HAP-1 (cell line): Measurements from ENCODE around the gene LRFN5.
"Not testable (repeated sequence)": the region's sequence is repeated elsewhere in the genome, so short reads cannot be mapped to it uniquely, and the experiment has no call there.

ENCODE experiments used
- DNase-seq, 2 experiments: peaks; one replicate each; pipeline ENCODE4 v3.0.0-alpha.2; 2016 to 2020; ENCODE audit warnings: low spot score in 2 of 2
- H3K27me3 ChIP-seq: fragments of 250-450 bp; sonication (Bioruptor Pico); 2 replicates; pipeline ENCODE4 v1.5.1; 2020; ENCODE audit warnings: low read depth, mild to moderate bottlenecking, moderate library complexity
- H3K36me3 ChIP-seq: fragments of 250-450 bp; sonication (Bioruptor Pico); replicated peaks from 2 replicates; pipeline ENCODE4 v1.5.1; 2020; ENCODE audit warnings: mild to moderate bottlenecking
- H3K4me1 ChIP-seq: fragments of 250-450 bp; sonication (Bioruptor Pico); 2 replicates; pipeline ENCODE4 v1.5.1; 2020; ENCODE audit warnings: mild to moderate bottlenecking
- H3K4me3 ChIP-seq: fragments of 250-450 bp; sonication (Bioruptor Pico); 2 replicates; pipeline ENCODE4 v1.5.1; 2020; ENCODE audit warnings: mild to moderate bottlenecking, moderate library complexity
- H3K9me3 ChIP-seq: fragments of 250-450 bp; sonication (Bioruptor Pico); 2 replicates; pipeline ENCODE4 v1.5.1; 2020; ENCODE audit warnings: mild to moderate bottlenecking, moderate library complexity
- in situ Hi-C: fragments of 300-500 bp; cut with MboI; formaldehyde crosslinking; loops from 3 replicates; pipeline ENCODE4 v1.14.3; 2020; ENCODE audit warnings: low sequenced_read_pairs, inconsistent platforms, mixed read lengths

LRFN5 gene

DNA sequence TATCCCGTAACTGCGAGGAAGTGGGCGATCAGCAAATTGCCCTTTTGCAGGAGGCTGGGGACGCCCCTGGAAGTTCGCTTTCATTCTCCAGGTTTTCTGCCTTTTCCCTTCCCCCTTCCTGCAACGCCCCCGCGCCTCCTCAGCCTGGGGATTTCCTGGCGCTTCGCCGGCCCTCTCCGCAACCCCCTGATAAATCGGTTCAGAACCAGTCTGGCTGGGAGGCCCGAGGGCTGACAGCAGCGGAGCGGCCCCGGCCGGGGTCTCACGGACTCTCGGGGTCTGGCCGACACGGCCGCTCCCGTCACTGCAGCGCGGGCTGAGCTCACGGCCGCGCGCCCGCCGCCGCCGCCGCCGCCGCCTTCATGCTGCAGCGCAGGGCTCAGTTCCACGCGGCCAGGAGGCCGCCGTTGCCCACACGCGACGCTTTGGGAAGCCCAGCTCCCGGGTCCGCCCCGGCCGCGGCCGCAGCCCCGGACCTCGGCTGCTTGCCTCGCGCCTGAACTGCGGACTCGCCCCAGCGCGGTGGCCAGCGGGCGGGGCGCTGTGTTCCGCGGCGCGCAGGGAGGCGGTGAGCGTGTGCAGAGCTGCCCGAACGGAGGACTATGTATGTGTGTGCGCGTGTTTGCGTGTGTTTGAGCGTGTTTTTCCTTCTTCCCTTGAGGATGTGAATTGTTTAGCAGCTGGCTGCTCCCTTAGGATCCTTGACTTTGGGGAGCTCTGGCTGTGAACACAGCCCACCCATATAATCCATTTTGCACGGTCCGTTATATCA lies at the start of gene LRFN5:
LRFN5 (plus strand) TSS at position 345 of the 772 bp plus-strand sequence.
- Histone ChIP-seq H3K27me3 (no peaks in the 10 kb centered on the region), H3K36me3 (no peaks in the 10 kb centered on the region), H3K4me1 (peaks cover 17% of the 10 kb centered on the region), H3K4me3 (peak within 1 kb of the TSS; percentile 51), H3K9me3 (no peaks in the 10 kb centered on the region)
- in situ Hi-C loops: loop anchor here (25.0 kb wide), 1 partner anchor 1619 kb away; no protein-coding TSS in a partner anchor
- DNase-seq: peak; percentile 31 to 71

DNA sequence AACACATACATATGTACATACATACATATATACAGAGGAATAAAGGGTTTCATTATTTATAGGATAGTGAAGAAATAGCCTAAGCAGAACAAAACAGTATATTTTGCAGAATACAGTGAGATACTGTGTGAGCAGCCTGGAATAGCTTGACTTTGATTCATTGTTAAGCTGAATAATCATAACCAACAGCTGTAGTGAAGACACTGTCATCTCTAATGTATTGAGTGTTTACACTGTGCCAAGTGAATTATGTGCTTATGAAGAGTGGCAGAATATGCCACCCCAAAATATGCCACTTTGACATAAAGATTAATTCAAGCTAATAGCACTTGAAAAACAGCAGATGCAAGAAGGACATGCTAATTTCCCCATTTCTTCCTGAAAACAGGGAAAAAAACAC lies 48.2 kb upstream of the LRFN5 start:
- in situ Hi-C loops: no loop called here
- no peak for DNase-seq
- H3K9me3 ChIP-seq: no peaks in the 10 kb centered on the region
- no peaks in the 10 kb centered on the region for H3K36me3 ChIP-seq
- H3K4me3 ChIP-seq: no peak overlapping the region
- no peaks in the 10 kb centered on the region for H3K4me1 ChIP-seq
- H3K27me3 ChIP-seq: no peaks in the 10 kb centered on the region

DNA sequence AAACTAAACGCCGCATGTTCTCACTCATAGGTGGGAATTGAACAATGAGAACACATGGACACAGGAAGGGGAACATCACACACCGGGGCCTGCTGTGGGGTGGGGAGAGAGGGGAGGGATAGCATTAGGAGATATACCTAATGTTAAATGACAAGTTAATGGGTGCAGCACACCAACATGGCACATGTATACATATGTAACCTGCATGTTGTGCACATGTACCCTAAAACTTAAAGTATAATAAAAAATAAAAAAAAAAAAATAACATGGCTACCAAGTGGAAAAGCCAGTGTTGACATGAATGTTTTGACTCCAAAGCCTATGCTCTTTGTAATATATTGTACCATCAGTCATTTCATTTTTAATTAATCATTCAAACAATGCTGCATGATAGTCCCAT lies 39.8 kb upstream of the LRFN5 start:
- H3K27me3 ChIP-seq, H3K4me1 ChIP-seq, H3K36me3 ChIP-seq, in situ Hi-C loops, H3K4me3 ChIP-seq, DNase-seq, H3K9me3 ChIP-seq: not testable (repeated sequence)

DNA sequence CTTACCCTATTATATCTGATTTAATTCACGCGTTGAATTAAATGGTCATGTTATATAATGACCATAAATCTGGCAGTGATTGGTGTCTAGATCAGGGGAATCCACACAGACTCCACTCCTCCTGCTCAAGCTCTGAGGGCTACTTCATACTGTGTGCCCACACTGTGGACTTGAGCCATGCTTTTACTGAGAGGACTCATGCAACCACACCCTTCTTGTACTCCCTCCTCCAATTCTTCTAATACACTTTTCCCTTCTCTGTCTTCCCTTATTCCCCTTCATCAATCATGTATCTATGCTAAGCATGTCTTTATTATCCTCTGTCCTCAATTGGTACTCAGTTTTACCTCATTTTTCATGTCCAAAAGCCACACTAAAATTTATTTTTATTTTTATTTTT lies 37.7 kb upstream of the LRFN5 start:
- in situ Hi-C loops: no loop called here
- H3K4me1 ChIP-seq: no peaks in the 10 kb centered on the region
- no peak overlapping the region for H3K4me3 ChIP-seq
- no peak for DNase-seq
- no peaks in the 10 kb centered on the region for H3K27me3 ChIP-seq
- H3K36me3 ChIP-seq: no peaks in the 10 kb centered on the region
- no peaks in the 10 kb centered on the region for H3K9me3 ChIP-seq

DNA sequence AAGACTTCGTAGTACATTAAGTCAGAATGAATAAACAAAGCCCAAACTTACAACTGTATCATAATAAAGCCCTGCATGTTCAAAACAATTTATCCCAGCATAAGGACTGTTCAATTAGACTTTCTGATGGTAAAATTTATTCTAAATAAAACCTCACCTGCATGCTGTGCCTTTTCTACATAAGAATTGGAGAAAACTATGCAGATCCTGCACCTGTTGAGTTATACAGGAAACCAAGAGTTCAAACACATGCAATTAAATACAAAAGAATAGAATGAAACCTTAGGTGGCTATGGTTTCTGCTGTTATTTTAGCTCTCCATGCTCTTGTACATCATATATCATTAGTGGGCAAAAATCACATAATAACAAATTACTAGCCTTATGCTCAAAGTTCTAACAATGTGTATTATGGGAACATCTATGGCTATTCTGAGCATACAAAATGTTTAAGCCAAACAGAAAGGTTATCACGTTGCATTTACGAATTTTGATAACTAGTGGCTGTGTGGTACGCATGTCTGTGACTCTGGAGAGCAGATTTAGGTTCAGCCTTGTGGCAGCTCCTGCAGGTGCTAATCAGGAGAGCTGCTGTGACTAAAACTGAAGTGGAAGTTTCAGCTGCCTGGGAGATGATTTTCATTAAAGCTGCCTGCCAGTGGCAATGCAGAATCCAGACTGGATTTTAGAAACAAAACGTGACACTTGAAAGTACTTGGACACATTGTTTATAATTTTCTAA lies 36.1 kb upstream of the LRFN5 start:
- H3K36me3 ChIP-seq: no peaks in the 10 kb centered on the region
- H3K4me3 ChIP-seq: no peak overlapping the region
- H3K9me3 ChIP-seq: no peaks in the 10 kb centered on the region
- no peaks in the 10 kb centered on the region for H3K4me1 ChIP-seq
- H3K27me3 ChIP-seq: no peaks in the 10 kb centered on the region
- in situ Hi-C loops: no loop called here
- DNase-seq: no peak

DNA sequence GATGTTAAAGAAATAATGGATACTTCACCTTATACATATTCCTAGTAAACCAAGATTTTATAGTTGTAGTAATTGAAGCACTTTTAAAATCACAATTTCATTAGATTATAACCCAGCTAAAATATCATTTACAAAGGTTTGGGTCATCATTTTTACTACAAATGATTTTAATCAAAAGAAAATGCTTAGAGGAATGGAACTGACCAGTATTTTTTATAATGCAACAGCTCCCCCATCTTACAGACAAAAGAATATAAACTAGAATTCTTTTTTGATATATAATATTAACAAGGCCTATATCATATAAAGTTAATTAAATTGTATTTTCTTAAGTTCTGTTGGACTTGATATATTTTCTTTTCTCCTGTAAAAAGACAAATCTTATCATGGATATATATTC lies 20.4 kb upstream of the LRFN5 start:
- Histone ChIP-seq H3K4me1 (no peaks in the 10 kb centered on the region), H3K4me3 (no peak overlapping the region), H3K27me3 (no peaks in the 10 kb centered on the region), H3K36me3 (no peaks in the 10 kb centered on the region), H3K9me3 (no peaks in the 10 kb centered on the region)
- in situ Hi-C loops: no loop called here
- no peak for DNase-seq

DNA sequence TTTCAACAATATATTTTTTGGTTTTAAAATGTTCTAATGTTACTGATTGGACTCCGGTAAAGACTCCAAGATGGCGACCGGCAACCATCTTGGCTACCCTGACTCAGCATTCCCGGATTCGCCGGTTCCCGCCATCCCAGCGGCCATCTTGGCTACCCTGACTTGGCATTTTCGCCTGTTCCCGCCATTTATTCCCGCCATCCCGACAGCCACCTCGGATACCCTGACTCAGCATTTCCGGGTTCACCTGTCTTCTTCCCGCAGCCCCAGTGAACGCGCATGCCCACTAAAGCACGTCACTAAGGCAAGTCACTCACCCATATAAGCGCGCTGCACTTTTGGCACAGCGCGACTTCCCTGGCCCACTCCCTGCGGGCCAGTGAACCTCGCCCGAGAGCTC lies 9.0 kb upstream of the LRFN5 start:
- peaks cover 20% of the 10 kb centered on the region for H3K4me1 ChIP-seq
- H3K36me3 ChIP-seq: no peaks in the 10 kb centered on the region
- no peaks in the 10 kb centered on the region for H3K27me3 ChIP-seq
- in situ Hi-C loops: no loop called here
- H3K9me3 ChIP-seq: no peaks in the 10 kb centered on the region
- no peak for DNase-seq
- H3K4me3 ChIP-seq: no peak overlapping the region

DNA sequence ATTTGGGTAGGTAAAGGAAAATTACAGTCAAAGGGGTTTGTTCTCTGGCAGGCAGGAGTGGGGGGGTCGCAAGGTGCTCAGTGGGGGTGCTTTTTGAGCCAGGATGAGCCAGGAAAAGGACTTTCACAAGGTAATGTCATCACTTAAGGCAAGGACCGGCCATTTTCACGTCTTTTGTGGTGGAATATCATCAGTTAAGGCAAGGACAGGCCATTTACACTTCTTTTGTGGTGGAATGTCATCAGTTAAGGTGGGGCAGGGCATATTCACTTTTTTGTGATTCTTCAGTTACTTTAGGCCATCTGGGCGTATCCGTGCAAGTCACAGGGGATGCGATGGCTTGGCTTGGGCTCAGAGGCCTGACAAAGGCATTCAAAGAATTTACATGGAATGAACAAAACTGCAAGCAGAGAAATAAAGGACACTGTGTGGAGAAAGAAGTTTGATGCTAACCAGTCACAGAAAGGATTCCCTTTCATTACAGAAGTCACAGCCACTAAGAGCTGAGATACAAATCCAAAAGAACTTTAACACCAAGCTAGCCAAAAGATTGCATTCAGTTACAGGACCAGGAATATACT lies 6.8 kb upstream of the LRFN5 start:
- H3K27me3 ChIP-seq, H3K9me3 ChIP-seq, DNase-seq, H3K36me3 ChIP-seq, H3K4me3 ChIP-seq: not testable (repeated sequence)
- H3K4me1 ChIP-seq: peaks cover 20% of the 10 kb centered on the region
- in situ Hi-C loops: loop anchor here (25.0 kb wide), 1 partner anchor 1613 kb away; no protein-coding TSS in a partner anchor

DNA sequence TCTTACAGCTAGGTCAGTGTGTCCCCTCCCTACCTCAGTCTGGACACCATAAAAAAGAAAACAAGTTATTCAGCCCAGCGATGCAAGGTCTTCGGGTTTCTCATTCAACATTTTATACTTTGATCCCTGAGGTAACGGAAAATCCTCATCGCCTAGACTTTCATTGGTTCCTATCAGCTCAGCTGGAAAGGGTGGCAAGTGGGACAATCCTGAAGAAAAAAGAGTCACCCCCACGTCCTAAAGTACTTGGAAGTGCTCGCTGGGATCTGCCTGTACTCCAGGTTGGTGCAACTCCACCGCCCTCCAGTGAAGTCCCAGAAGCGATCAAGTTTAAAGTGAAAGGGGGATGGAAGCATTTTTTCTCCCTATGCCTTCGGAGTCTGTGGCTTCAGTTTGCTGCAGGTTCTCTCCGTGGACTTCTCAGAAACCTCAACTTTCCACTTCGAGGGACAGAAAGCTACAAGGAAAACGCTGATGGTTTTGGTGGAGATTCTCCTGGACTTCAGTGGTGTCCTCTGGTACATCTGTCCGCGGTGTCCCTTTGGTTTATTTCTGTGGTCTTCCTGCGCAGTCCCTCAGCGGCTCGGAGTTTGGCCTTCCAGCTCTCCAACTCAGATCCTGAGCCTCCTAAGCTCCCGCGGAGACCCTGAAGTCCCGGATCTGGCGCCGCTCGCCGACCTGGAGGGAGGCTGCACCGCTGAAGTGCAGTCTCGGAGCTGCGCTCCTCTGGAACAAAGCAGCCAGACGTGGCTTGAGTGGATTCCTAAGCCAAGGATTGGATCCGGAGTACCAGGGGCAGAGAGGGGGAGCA lies 1.8 kb upstream of the LRFN5 start:
- H3K27me3 ChIP-seq: no peaks in the 10 kb centered on the region
- peak overlapping the region; percentile 51 for H3K4me3 ChIP-seq
- no peaks in the 10 kb centered on the region for H3K9me3 ChIP-seq
- in situ Hi-C loops: loop anchor here (25.0 kb wide), 1 partner anchor 1618 kb away; no protein-coding TSS in a partner anchor
- DNase-seq: peak; percentile 80 to 88
- no peaks in the 10 kb centered on the region for H3K36me3 ChIP-seq
- H3K4me1 ChIP-seq: peaks cover 20% of the 10 kb centered on the region

DNA sequence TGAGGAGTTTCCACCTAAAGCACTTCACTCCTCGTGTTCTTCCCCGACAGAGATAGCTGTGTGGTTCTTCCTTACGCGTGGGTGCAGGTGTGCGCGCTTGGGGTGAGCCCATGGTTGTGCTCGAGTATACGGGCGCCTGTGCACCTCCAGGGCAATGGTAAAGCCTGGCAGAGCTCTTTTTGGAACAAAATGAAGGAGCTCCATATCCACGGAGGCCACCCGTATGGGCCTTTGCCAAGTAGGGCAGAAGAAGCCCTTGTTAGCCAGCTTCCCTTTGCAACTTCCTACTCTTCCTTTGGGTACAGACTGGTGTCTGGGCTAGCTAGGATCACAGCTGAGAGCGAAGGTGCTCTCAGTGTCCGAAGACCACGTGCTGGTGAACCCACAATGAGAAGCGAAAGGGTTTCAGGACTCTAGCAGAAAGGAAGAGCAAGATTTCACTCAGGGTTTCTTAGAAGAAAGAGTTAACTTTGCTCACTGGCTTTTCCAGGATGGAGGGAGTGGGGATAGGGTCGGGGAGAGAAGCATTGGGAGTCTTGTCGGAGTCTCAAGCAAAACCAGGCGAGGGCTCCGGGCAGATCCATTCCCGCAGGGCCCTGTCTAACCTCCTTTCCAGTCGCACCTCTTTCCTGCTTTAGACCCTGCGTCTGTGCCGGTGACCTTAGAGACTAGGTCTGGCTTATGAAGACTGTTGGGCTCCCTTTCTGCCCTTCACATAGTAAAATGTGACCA lies 960 bp upstream of the LRFN5 start:
- no peaks in the 10 kb centered on the region for H3K36me3 ChIP-seq
- in situ Hi-C loops: loop anchor here (25.0 kb wide), 1 partner anchor 1618 kb away; no protein-coding TSS in a partner anchor
- peak; percentile 66 to 79 for DNase-seq
- no peaks in the 10 kb centered on the region for H3K27me3 ChIP-seq
- H3K9me3 ChIP-seq: no peaks in the 10 kb centered on the region
- peaks cover 20% of the 10 kb centered on the region for H3K4me1 ChIP-seq
- peak overlapping the region; percentile 51 for H3K4me3 ChIP-seq

DNA sequence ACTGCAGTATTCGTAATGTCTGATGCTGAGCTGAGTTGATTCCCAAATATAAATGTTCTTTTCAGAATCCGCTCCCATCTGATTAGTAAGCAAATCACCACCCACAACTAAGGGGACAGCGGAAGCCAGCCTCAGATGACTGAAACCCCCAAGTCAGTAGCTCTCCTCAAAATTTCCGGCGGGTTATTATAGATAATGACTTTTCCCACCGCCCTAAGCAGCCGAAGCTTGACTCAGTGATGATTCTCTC lies 469 bp upstream of the LRFN5 start:
- Histone ChIP-seq H3K27me3 (no peaks in the 10 kb centered on the region), H3K9me3 (no peaks in the 10 kb centered on the region), H3K36me3 (no peaks in the 10 kb centered on the region), H3K4me3 (peak overlapping the region; percentile 51), H3K4me1 (peaks cover 19% of the 10 kb centered on the region)
- DNase-seq: no peak
- in situ Hi-C loops: loop anchor here (25.0 kb wide), 1 partner anchor 1619 kb away; no protein-coding TSS in a partner anchor

DNA sequence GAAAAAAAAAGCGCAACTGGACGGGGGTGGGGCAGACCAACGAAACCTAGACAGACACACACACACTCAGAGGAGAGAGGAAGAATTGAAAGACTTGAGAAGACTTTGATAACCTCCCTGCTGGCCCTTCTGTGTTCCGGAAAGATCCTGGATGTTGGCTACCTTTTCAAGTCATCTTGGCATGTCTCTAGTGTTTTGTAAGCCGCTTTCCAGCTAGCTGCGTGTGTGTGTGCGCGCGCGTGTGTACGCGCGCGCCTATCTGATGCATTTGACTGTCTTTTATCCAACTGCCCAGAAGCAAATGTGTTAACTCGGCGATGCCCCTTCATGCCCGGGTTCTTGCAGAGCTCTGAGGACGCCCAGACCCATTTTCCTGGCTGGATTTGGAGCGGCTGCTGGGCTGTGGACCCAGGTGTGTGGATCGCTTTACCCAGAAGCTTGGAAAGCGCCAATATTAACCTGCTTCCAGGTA lies 664 bp downstream of the LRFN5 start:
- Histone ChIP-seq H3K9me3 (no peaks in the 10 kb centered on the region), H3K4me1 (peaks cover 13% of the 10 kb centered on the region), H3K36me3 (no peaks in the 10 kb centered on the region), H3K27me3 (no peaks in the 10 kb centered on the region), H3K4me3 (peak overlapping the region; percentile 51)
- in situ Hi-C loops: loop anchor here (25.0 kb wide), 1 partner anchor 1620 kb away; no protein-coding TSS in a partner anchor
- peak in 1 of 2 experiments; percentile 27 for DNase-seq
